ENCODE data around the gene B4GALNT1. TPM values are rescaled to one million over a fixed set of nuclear protein-coding genes. Genes with fewer than 3 reads are reported as not detected.
"Not testable (repeated sequence)": the region's sequence is repeated elsewhere in the genome, so short reads cannot be mapped to it uniquely, and the experiment has no call there.

B4GALNT1 gene
- total and polyA plus RNA-seq, 2 donors (not counting 1 experiment from before 2014, with no cell fraction given) = 1.3 to 2.3 TPM

- no peak for DNase-seq (ENCODE audit: low read depth in 2 of 2)
- Histone ChIP-seq H3K27ac (ENCODE audit: insufficient read depth, low read length) (no peak overlapping the region), H3K36me3 (ENCODE audit: control insufficient read depth, insufficient read depth, low read length) (no peaks in the 10 kb centered on the region), H3K79me2 (ENCODE audit: control insufficient read depth, insufficient read depth, low read length) (no peaks in the 10 kb centered on the region), H3K27me3 (ENCODE audit: control insufficient read depth, insufficient read depth, low read length) (no peaks in the 10 kb centered on the region), H3K4me3 (replicated peaks in 1 of 4; ENCODE audit: control extremely low read depth in 1 of 4, insufficient read depth in 1 of 4, low read depth in 3 of 4, low read length in 4 of 4) (no peak overlapping the region), H4K20me1 (ENCODE audit: control insufficient read depth, extremely low read depth, insufficient read depth, low read length) (no peaks in the 10 kb centered on the region), H2AFZ (ENCODE audit: low read length) (no peak overlapping the region), H3K4me2 (ENCODE audit: extremely low read depth, insufficient read depth, low read length) (no peak overlapping the region), H3K9ac (ENCODE audit: insufficient read depth, low read length) (no peak overlapping the region), H3K9me3 (ENCODE audit: control insufficient read depth, insufficient read depth, low read depth, low read length) (no peaks in the 10 kb centered on the region), H3K4me1 (ENCODE audit: control insufficient read depth, extremely low read depth, insufficient read depth, low read length) (no peaks in the 10 kb centered on the region)
- TF ChIP-seq EZH2 (IDR thresholded peaks at IDR 0.05; ENCODE audit: low read length, missing control alignments) (no peak), CTCF (conservative IDR thresholded peaks at IDR 0.05 in 1 of 2, IDR thresholded peaks at IDR 0.05 in 1 of 2; ENCODE audit: low read depth in 1 of 2, low read length in 2 of 2) (no peak)
These were observed 41.7 kb upstream of the B4GALNT1 start for GRCh38 chr12:57674691-57675090.

GRCh38 chr12:57672801-57673200 lies 39.8 kb upstream of the B4GALNT1 start:
- H3K36me3 ChIP-seq (ENCODE audit: control insufficient read depth, insufficient read depth, low read length) = no peaks in the 10 kb centered on the region
- H3K4me2 ChIP-seq (ENCODE audit: extremely low read depth, insufficient read depth, low read length) = no peak overlapping the region
- H3K79me2 ChIP-seq (ENCODE audit: control insufficient read depth, insufficient read depth, low read length) = no peaks in the 10 kb centered on the region
- H3K4me1 ChIP-seq (ENCODE audit: control insufficient read depth, extremely low read depth, insufficient read depth, low read length) = no peaks in the 10 kb centered on the region
- no peaks in the 10 kb centered on the region for H3K27me3 ChIP-seq (ENCODE audit: control insufficient read depth, insufficient read depth, low read length)
- no peak for DNase-seq (ENCODE audit: low read depth in 2 of 2)
- no peaks in the 10 kb centered on the region for H3K9me3 ChIP-seq (ENCODE audit: control insufficient read depth, insufficient read depth, low read depth, low read length)
- H3K9ac ChIP-seq (ENCODE audit: insufficient read depth, low read length) = no peak overlapping the region
- H4K20me1 ChIP-seq (ENCODE audit: control insufficient read depth, extremely low read depth, insufficient read depth, low read length) = no peaks in the 10 kb centered on the region
- TF ChIP-seq CTCF (conservative IDR thresholded peaks at IDR 0.05 in 1 of 2, IDR thresholded peaks at IDR 0.05 in 1 of 2; ENCODE audit: low read depth in 1 of 2, low read length in 2 of 2) (no peak), EZH2 (IDR thresholded peaks at IDR 0.05; ENCODE audit: low read length, missing control alignments) (no peak)
- no peak overlapping the region for H2AFZ ChIP-seq (ENCODE audit: low read length)
- no peak overlapping the region for H3K27ac ChIP-seq (ENCODE audit: insufficient read depth, low read length)
- H3K4me3 ChIP-seq (replicated peaks in 1 of 4; ENCODE audit: control extremely low read depth in 1 of 4, insufficient read depth in 1 of 4, low read depth in 3 of 4, low read length in 4 of 4) = no peak overlapping the region

- not testable (repeated sequence) for H3K79me2 ChIP-seq (ENCODE audit: control insufficient read depth, insufficient read depth, low read length); H3K27ac ChIP-seq (ENCODE audit: insufficient read depth, low read length); H3K4me2 ChIP-seq (ENCODE audit: extremely low read depth, insufficient read depth, low read length); DNase-seq (ENCODE audit: low read depth in 2 of 2); H2AFZ ChIP-seq (ENCODE audit: low read length); H3K9me3 ChIP-seq (ENCODE audit: control insufficient read depth, insufficient read depth, low read depth, low read length); H4K20me1 ChIP-seq (ENCODE audit: control insufficient read depth, extremely low read depth, insufficient read depth, low read length); H3K27me3 ChIP-seq (ENCODE audit: control insufficient read depth, insufficient read depth, low read length); H3K4me1 ChIP-seq (ENCODE audit: control insufficient read depth, extremely low read depth, insufficient read depth, low read length); H3K9ac ChIP-seq (ENCODE audit: insufficient read depth, low read length); H3K36me3 ChIP-seq (ENCODE audit: control insufficient read depth, insufficient read depth, low read length); H3K4me3 ChIP-seq (replicated peaks in 1 of 4; ENCODE audit: control extremely low read depth in 1 of 4, insufficient read depth in 1 of 4, low read depth in 3 of 4, low read length in 4 of 4)
These were observed 38.8 kb upstream of the B4GALNT1 start for GRCh38 chr12:57671811-57672210.

GRCh38 chr12:57669691-57670090 lies 36.7 kb upstream of the B4GALNT1 start:
- not testable (repeated sequence) for H3K27me3 ChIP-seq (ENCODE audit: control insufficient read depth, insufficient read depth, low read length); H3K79me2 ChIP-seq (ENCODE audit: control insufficient read depth, insufficient read depth, low read length); H3K9me3 ChIP-seq (ENCODE audit: control insufficient read depth, insufficient read depth, low read depth, low read length)

More at GRCh38 chr12:57669691-57670090, 36.7 kb upstream of the B4GALNT1 start:
- not testable (repeated sequence) for DNase-seq (ENCODE audit: low read depth in 2 of 2); H2AFZ ChIP-seq (ENCODE audit: low read length); H3K4me2 ChIP-seq (ENCODE audit: extremely low read depth, insufficient read depth, low read length); H3K27ac ChIP-seq (ENCODE audit: insufficient read depth, low read length); H4K20me1 ChIP-seq (ENCODE audit: control insufficient read depth, extremely low read depth, insufficient read depth, low read length); H3K36me3 ChIP-seq (ENCODE audit: control insufficient read depth, insufficient read depth, low read length); H3K4me1 ChIP-seq (ENCODE audit: control insufficient read depth, extremely low read depth, insufficient read depth, low read length); H3K9ac ChIP-seq (ENCODE audit: insufficient read depth, low read length); H3K4me3 ChIP-seq (replicated peaks in 1 of 4; ENCODE audit: control extremely low read depth in 1 of 4, insufficient read depth in 1 of 4, low read depth in 3 of 4, low read length in 4 of 4)

Data from fibroblast of lung (primary cell).